ENCODE data around the gene IFIT2.

The IFIT2 gene

GRCh38 chr10:89357096-89357495 is 55.2 kb downstream of the IFIT2 start:
- TF ChIP-seq, protein P1, sequence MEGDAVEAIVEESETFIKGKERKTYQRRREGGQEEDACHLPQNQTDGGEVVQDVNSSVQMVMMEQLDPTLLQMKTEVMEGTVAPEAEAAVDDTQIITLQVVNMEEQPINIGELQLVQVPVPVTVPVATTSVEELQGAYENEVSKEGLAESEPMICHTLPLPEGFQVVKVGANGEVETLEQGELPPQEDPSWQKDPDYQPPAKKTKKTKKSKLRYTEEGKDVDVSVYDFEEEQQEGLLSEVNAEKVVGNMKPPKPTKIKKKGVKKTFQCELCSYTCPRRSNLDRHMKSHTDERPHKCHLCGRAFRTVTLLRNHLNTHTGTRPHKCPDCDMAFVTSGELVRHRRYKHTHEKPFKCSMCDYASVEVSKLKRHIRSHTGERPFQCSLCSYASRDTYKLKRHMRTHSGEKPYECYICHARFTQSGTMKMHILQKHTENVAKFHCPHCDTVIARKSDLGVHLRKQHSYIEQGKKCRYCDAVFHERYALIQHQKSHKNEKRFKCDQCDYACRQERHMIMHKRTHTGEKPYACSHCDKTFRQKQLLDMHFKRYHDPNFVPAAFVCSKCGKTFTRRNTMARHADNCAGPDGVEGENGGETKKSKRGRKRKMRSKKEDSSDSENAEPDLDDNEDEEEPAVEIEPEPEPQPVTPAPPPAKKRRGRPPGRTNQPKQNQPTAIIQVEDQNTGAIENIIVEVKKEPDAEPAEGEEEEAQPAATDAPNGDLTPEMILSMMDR (IDR thresholded peaks at IDR 0.05; ENCODE audit: low read length), result no peak
- no peak for TF ChIP-seq EZH2 (IDR thresholded peaks at IDR 0.05; ENCODE audit: borderline replicate concordance, low read length)
- Histone ChIP-seq H3K9ac (ENCODE audit: low read length) (no peak overlapping the region), H3K4me1 (ENCODE audit: insufficient read depth, low read length, severe bottlenecking) (no peaks in the 10 kb centered on the region), H2AFZ (ENCODE audit: low read length) (no peak overlapping the region), H3K27me3 (ENCODE audit: insufficient read depth, low read length) (no peaks in the 10 kb centered on the region), H3K9me3 (ENCODE audit: low read length) (no peaks in the 10 kb centered on the region), H4K20me1 (ENCODE audit: insufficient read depth, low read length) (no peaks in the 10 kb centered on the region), H3K9me2 (ENCODE audit: low read depth, low read length) (no peaks in the 10 kb centered on the region), H3K4me3 (ENCODE audit: low read depth, low read length, poor library complexity, severe bottlenecking) (no peak overlapping the region), H3F3A (ENCODE audit: insufficient read depth, low read length) (no peaks in the 10 kb centered on the region), H3K79me2 (ENCODE audit: insufficient read depth, low read length) (no peaks in the 10 kb centered on the region), H3K27ac (ENCODE audit: low read depth, low read length, poor library complexity, severe bottlenecking) (no peak overlapping the region), H3K36me3 (ENCODE audit: insufficient read depth, low read length) (no peaks in the 10 kb centered on the region), H3K4me2 (ENCODE audit: low read length) (no peak overlapping the region)

GRCh38 chr10:89357975-89358374 is 56.1 kb downstream of the IFIT2 start:
- H3K4me1 ChIP-seq (ENCODE audit: insufficient read depth, low read length, severe bottlenecking), result no peaks in the 10 kb centered on the region
- no peak for TF ChIP-seq EZH2 (IDR thresholded peaks at IDR 0.05; ENCODE audit: borderline replicate concordance, low read length)
- TF ChIP-seq, protein P1 (IDR thresholded peaks at IDR 0.05; ENCODE audit: low read length), result no peak
- no peak overlapping the region for H3K4me2 ChIP-seq (ENCODE audit: low read length)

More at GRCh38 chr10:89357975-89358374, 56.1 kb downstream of the IFIT2 start:
- H3K79me2 ChIP-seq (ENCODE audit: insufficient read depth, low read length), result no peaks in the 10 kb centered on the region
- no peaks in the 10 kb centered on the region for H3K9me2 ChIP-seq (ENCODE audit: low read depth, low read length)
- no peaks in the 10 kb centered on the region for H3K27me3 ChIP-seq (ENCODE audit: insufficient read depth, low read length)
- no peak overlapping the region for H2AFZ ChIP-seq (ENCODE audit: low read length)
- H3K9me3 ChIP-seq (ENCODE audit: low read length), result no peaks in the 10 kb centered on the region
- H3K4me3 ChIP-seq (ENCODE audit: low read depth, low read length, poor library complexity, severe bottlenecking), result no peak overlapping the region
- H3K27ac ChIP-seq (ENCODE audit: low read depth, low read length, poor library complexity, severe bottlenecking), result no peak overlapping the region
- H4K20me1 ChIP-seq (ENCODE audit: insufficient read depth, low read length), result no peaks in the 10 kb centered on the region
- H3K36me3 ChIP-seq (ENCODE audit: insufficient read depth, low read length), result no peaks in the 10 kb centered on the region
- H3K9ac ChIP-seq (ENCODE audit: low read length), result no peak overlapping the region
- H3F3A ChIP-seq (ENCODE audit: insufficient read depth, low read length), result no peaks in the 10 kb centered on the region
